ENCODE data around the gene PRDM12. TPM values are rescaled to one million over a fixed set of nuclear protein-coding genes. Genes with fewer than 3 reads are reported as not detected.

The PRDM12 gene
- total and polyA plus RNA-seq, 2 donors from 2014 or later: not detected

GRCh38 chr9:130627896-130628792, 36.2 kb upstream of the PRDM12 start:
- H3K36me3 ChIP-seq (ENCODE audit: control insufficient read depth in 2 of 3, insufficient read depth in 3 of 3, low read length in 3 of 3): peaks cover 7 to 63% (median 36%) of the 10 kb centered on the region in 3 donors
- no peak for FAIRE-seq
- intact Hi-C loops (cut with DNase I): no loop called here
- no peak for TF ChIP-seq CTCF (IDR thresholded peaks at IDR 0.05; ENCODE audit: borderline replicate concordance, extremely low read depth, insufficient read depth)
- H3K9me3 ChIP-seq (ENCODE audit: control insufficient read depth in 2 of 3, insufficient read depth in 1 of 3, low read length in 3 of 3): no peaks in the 10 kb centered on the region
- H3K4me3 ChIP-seq (ENCODE audit: low read length in 3 of 3): no peak overlapping the region
- no peaks in the 10 kb centered on the region for H3K4me1 ChIP-seq (ENCODE audit: control insufficient read depth in 2 of 3, insufficient read depth in 2 of 3, low read depth in 1 of 3, low read length in 3 of 3)
- H3K27me3 ChIP-seq (ENCODE audit: control insufficient read depth, insufficient read depth, low read length): no peaks in the 10 kb centered on the region
- no peak for DNase-seq
- H3K27ac ChIP-seq (ENCODE audit: low read depth in 2 of 2, low read length in 2 of 2): no peak overlapping the region
- H3K9ac ChIP-seq (ENCODE audit: low read length in 3 of 3): no peak overlapping the region

- Histone ChIP-seq H3K27me3 (ENCODE audit: control insufficient read depth, insufficient read depth, low read length) (no peaks in the 10 kb centered on the region), H3K27ac (ENCODE audit: low read depth in 2 of 2, low read length in 2 of 2) (no peak overlapping the region), H3K9ac (ENCODE audit: low read length in 3 of 3) (no peak overlapping the region), H3K4me3 (ENCODE audit: low read length in 3 of 3) (no peak overlapping the region), H3K9me3 (ENCODE audit: control insufficient read depth in 2 of 3, insufficient read depth in 1 of 3, low read length in 3 of 3) (no peaks in the 10 kb centered on the region), H3K36me3 (ENCODE audit: control insufficient read depth in 2 of 3, insufficient read depth in 3 of 3, low read length in 3 of 3) (peaks cover 3 to 49% (median 27%) of the 10 kb centered on the region in 3 donors), H3K4me1 (ENCODE audit: control insufficient read depth in 2 of 3, insufficient read depth in 2 of 3, low read depth in 1 of 3, low read length in 3 of 3) (no peaks in the 10 kb centered on the region)
- FAIRE-seq (no peak), DNase-seq (no peak)
- intact Hi-C loops (cut with DNase I): no loop called here
- no peak for TF ChIP-seq CTCF (IDR thresholded peaks at IDR 0.05; ENCODE audit: borderline replicate concordance, extremely low read depth, insufficient read depth)
Measured at GRCh38 chr9:130629443-130630070, 34.8 kb upstream of the PRDM12 start.

GRCh38 chr9:130630071-130630450, 34.3 kb upstream of the PRDM12 start:
- peaks cover 3 to 48% (median 27%) of the 10 kb centered on the region in 3 donors for H3K36me3 ChIP-seq (ENCODE audit: control insufficient read depth in 2 of 3, insufficient read depth in 3 of 3, low read length in 3 of 3)
- H3K4me3 ChIP-seq (ENCODE audit: low read length in 3 of 3): no peak overlapping the region
- DNase-seq (no peak), FAIRE-seq (no peak)
- no peak for TF ChIP-seq CTCF (IDR thresholded peaks at IDR 0.05; ENCODE audit: borderline replicate concordance, extremely low read depth, insufficient read depth)
- H3K27ac ChIP-seq (ENCODE audit: low read depth in 2 of 2, low read length in 2 of 2): no peak overlapping the region
- H3K9me3 ChIP-seq (ENCODE audit: control insufficient read depth in 2 of 3, insufficient read depth in 1 of 3, low read length in 3 of 3): no peaks in the 10 kb centered on the region
- H3K9ac ChIP-seq (ENCODE audit: low read length in 3 of 3): no peak overlapping the region
- H3K4me1 ChIP-seq (ENCODE audit: control insufficient read depth in 2 of 3, insufficient read depth in 2 of 3, low read depth in 1 of 3, low read length in 3 of 3): no peaks in the 10 kb centered on the region
- intact Hi-C loops (cut with DNase I): no loop called here
- no peaks in the 10 kb centered on the region for H3K27me3 ChIP-seq (ENCODE audit: control insufficient read depth, insufficient read depth, low read length)
